Nephron (organoid): ENCODE measurements around the gene KCNQ1.

Experiments
- H3K27ac Mint-ChIP-seq, 3 experiments: 2 replicates each; pipeline ENCODE4 v1.8.0; 2020; ENCODE audit warnings: mixed read lengths in 3 of 3, mild to moderate bottlenecking in 2 of 3, moderate library complexity in 1 of 3
- H3K27me3 Mint-ChIP-seq: 2 replicates; pipeline ENCODE4 v1.8.0; 2021; ENCODE audit warnings: low read depth, mild to moderate bottlenecking, moderate library complexity, mixed read lengths
- H3K36me3 Mint-ChIP-seq: 2 replicates; pipeline ENCODE4 v1.8.0; 2020; ENCODE audit warnings: low read depth, mixed read lengths
- H3K4me1 Mint-ChIP-seq: 2 replicates; pipeline ENCODE4 v1.8.0; 2020; ENCODE audit warnings: mixed read lengths
- H3K4me3 Mint-ChIP-seq, 3 experiments: 2 replicates each; pipeline ENCODE4 v1.8.0; 2020; ENCODE audit warnings: mild to moderate bottlenecking in 3 of 3, mixed read lengths in 3 of 3, moderate library complexity in 2 of 3
- H3K9me3 Mint-ChIP-seq: 2 replicates; pipeline ENCODE4 v1.8.0; 2020; ENCODE audit warnings: mixed read lengths
- TF ChIP-seq, protein P1 (sequence below), 3 experiments: fragments of 200-600 bp; sonication (generic); IDR thresholded peaks; one replicate each; pipeline ENCODE4 v1.5.0; 2021; ENCODE audit warnings: antibody characterized with exemption in 3 of 3; ENCODE audit not compliant: unreplicated experiment in 3 of 3

The KCNQ1 gene

DNA sequence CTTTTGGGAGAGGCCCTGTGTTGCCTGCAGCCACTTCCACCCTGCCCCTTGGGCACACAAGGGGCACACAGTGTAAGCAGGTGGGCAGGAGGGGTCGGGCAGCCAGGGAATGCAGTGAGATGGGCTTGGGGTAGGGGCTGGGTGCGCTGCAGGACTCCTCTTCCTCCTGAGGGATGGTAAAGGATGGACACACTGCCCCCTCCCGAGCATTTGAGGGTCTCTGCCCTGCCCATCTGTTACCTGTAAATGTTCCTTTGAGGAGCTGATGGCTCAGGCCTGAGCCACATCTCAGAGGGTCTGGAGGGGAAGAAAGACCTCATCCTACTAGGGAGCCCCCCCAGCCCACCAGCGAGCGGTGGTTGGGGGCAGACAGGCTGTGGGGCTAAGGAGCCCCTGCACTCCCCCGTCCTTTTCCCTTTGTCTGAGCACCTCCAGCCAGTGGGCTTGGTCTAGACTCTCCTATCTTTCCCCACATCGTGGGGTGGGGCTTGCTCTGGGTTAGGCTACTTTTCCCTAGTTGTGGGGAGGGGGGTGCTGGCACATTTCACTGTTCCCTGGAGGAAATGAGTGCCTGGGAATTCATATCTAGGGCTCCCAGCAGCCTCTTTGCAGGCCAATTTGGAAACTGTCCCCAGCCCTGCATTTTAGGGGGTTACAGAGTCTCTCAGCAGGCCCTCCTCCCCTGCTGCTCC is 46.0 kb upstream of the KCNQ1 start:
- Mint-ChIP-seq H3K27ac (peak overlapping the region; percentile 82 to 94 (median 90)), H3K9me3 (no peaks in the 10 kb centered on the region), H3K27me3 (no peaks in the 10 kb centered on the region), H3K4me3 (peak overlapping the region; percentile 91 to 98 (median 95)), H3K36me3 (peaks cover 12% of the 10 kb centered on the region), H3K4me1 (peaks cover 5% of the 10 kb centered on the region)
- TF ChIP-seq, protein P1, sequence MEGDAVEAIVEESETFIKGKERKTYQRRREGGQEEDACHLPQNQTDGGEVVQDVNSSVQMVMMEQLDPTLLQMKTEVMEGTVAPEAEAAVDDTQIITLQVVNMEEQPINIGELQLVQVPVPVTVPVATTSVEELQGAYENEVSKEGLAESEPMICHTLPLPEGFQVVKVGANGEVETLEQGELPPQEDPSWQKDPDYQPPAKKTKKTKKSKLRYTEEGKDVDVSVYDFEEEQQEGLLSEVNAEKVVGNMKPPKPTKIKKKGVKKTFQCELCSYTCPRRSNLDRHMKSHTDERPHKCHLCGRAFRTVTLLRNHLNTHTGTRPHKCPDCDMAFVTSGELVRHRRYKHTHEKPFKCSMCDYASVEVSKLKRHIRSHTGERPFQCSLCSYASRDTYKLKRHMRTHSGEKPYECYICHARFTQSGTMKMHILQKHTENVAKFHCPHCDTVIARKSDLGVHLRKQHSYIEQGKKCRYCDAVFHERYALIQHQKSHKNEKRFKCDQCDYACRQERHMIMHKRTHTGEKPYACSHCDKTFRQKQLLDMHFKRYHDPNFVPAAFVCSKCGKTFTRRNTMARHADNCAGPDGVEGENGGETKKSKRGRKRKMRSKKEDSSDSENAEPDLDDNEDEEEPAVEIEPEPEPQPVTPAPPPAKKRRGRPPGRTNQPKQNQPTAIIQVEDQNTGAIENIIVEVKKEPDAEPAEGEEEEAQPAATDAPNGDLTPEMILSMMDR (IDR thresholded peaks at IDR 0.05; ENCODE audit: unreplicated experiment in 3 of 3) = no peak

DNA sequence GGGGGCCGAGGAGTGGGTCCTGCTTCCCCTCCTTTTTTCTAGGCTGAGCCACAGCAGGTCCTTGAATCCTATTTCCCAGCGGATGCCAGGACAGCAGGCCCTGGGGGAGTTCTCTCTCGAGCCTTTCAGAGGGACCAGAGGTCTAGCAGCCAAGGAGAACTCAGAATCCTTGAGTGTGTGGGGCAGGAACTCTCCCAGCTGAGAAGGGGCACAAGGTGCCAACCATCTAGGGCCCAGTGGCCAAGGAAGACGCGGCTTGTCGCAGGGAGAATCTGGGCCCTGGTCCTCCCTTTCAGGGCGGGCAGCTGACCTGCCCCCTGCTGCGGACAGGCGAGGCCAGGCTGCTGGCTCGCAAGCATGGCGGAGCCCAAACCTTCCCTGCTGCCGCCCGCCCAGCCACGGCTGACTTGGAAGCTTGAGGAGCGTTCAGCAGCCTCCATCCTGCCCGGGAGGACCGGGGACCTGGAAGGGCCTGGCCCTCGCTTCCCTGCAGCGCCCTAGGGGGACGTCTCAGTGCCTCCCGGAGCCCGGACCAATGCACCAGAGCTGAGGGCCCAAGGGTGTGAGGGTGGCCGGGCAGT is 45.2 kb upstream of the KCNQ1 start:
- H3K27ac Mint-ChIP-seq = peak overlapping the region; percentile 82 to 94 (median 90)
- TF ChIP-seq, protein P1 (IDR thresholded peaks at IDR 0.05; ENCODE audit: unreplicated experiment in 3 of 3) = no peak
- H3K9me3 Mint-ChIP-seq = no peaks in the 10 kb centered on the region
- no peaks in the 10 kb centered on the region for H3K27me3 Mint-ChIP-seq
- peaks cover 5% of the 10 kb centered on the region for H3K4me1 Mint-ChIP-seq
- H3K4me3 Mint-ChIP-seq = peak overlapping the region; percentile 91 to 98 (median 95)
- H3K36me3 Mint-ChIP-seq = peaks cover 12% of the 10 kb centered on the region

DNA sequence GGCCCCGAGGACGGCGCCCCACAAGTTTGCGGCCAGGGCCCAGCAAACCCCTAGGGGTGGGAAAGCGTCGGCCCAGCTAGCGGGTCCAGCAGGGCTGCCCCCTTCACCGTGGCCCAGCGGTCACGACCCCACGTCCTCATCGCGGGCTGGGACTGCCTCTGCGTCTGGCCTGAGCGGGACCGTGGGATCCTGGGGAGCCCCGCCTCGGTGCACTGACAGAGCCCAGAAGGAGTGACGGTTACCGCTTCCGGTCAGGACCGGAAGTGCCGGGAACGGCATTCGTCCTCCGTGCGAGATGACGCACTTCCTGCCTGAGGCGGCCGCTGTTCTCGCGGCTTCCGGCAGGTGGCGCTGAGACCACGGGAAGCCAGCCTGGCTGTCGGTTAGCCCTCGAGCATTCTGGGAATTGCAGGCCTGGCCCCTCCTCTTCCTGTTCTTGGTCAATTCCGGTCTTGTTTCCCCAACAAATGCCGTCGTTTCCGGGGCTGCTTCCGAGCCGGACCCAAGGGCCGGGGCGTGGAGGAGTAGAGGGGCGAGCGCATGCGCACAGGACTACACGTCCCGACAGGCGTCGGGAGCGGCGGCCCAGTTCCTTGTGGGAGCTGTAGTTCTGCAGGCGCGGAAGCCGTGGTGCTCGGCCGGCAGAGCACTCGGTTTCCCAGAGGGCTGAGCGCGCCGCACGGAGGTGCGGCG is 44.6 kb upstream of the KCNQ1 start, which contains the start of gene TSSC4:
TSSC4 (plus strand) TSS at position 682 of the 693 bp plus-strand sequence. CDS start 1,884 bp downstream, outside the sequence.
- Mint-ChIP-seq H3K27ac (peak within 1 kb of the TSS; percentile 85 to 98 (median 94)), H3K36me3 (peaks cover 12% of the 10 kb centered on the region), H3K9me3 (no peaks in the 10 kb centered on the region), H3K4me1 (peaks cover 5% of the 10 kb centered on the region), H3K4me3 (peak within 1 kb of the TSS; percentile 91 to 98 (median 95)), H3K27me3 (no peaks in the 10 kb centered on the region)
- TF ChIP-seq, protein P1 (IDR thresholded peaks at IDR 0.05; ENCODE audit: unreplicated experiment in 3 of 3) = peak; percentile 98 to 99 (median 99)

DNA sequence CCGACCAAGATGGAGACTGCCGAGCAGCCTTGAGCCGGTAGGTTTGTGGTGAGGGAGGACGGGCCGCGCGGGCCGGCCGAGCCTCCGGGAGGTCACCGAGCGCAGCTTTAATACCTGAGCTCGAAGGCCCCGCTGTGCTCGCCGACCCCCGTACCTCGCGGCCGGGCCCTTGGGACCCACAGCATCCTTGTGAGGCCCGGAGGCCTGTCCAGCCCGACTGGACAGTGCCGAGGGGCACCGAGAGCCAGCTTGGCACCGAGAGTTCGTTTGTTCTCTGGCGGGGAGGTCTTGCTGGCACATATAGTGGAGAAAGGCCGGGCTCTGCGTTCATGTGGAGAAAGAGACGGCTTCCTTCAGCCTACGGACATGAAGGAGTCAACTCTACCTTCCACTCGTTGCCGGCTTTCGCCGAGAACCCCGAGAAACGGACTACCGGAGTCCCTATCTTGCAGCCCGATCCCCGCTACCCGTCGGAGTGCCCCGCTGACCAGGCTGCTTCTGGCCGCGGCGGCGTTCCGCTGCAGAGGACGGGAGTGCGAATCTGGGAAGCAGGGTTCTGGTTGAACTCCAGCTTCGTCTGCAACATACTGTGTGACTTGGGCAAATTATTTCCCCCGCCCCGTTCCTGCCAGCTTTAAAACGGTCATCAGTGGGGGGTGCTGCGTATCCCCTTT is 43.9 kb upstream of the KCNQ1 start:
- peak overlapping the region; percentile 91 to 98 (median 95) for H3K4me3 Mint-ChIP-seq
- H3K27ac Mint-ChIP-seq = peak overlapping the region; percentile 85 to 98 (median 94)
- TF ChIP-seq, protein P1 (IDR thresholded peaks at IDR 0.05; ENCODE audit: unreplicated experiment in 3 of 3) = no peak
- no peaks in the 10 kb centered on the region for H3K9me3 Mint-ChIP-seq
- no peaks in the 10 kb centered on the region for H3K27me3 Mint-ChIP-seq
- H3K36me3 Mint-ChIP-seq = peaks cover 12% of the 10 kb centered on the region
- H3K4me1 Mint-ChIP-seq = peaks cover 5% of the 10 kb centered on the region

DNA sequence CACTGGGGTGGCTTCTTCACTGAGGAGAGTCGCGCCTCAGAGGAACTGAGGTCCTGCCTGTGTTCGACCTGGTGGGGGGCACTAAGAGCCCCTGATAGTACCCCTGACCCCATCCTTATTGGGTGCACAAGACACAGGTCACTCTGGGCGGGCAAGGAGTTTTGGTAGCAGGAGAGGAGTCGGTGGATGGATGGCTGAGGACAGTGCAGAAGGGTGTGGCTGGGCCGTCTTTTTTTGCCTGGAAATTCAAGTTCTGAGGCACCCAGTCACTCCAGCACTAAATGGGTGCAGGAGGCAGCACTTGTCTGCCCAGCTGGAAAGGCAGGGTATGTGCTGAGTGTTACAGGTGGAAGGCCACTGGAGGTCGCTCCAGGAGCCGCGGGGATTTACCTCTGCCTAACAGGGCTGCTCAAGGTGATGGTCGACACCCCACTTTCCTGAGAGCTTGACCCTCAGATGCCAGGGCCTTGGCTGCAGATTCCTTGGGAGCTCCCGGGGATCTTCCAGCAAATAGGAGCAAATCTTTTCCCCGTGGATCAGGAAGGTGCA is 43.3 kb upstream of the KCNQ1 start:
- Mint-ChIP-seq H3K27me3 (no peaks in the 10 kb centered on the region), H3K27ac (peak overlapping the region; percentile 33 to 94 (median 81)), H3K4me3 (peak overlapping the region; percentile 91 to 98 (median 95)), H3K36me3 (peaks cover 12% of the 10 kb centered on the region), H3K4me1 (peaks cover 5% of the 10 kb centered on the region), H3K9me3 (no peaks in the 10 kb centered on the region)
- TF ChIP-seq, protein P1 (IDR thresholded peaks at IDR 0.05; ENCODE audit: unreplicated experiment in 3 of 3) = no peak
